Stimulated activated CD4-positive, alpha-beta T cell treated with anti-CD3 and anti-CD28 coated beads, Interleukin-15, amount 100 ng/mL, for 24 hours (primary cell): Measurements from ENCODE around the gene SKP2.

ENCODE experiments used
- DNase-seq: peaks from one replicate; pipeline ENCODE4 v3.0.0-alpha.2; 2020

The SKP2 gene

DNA sequence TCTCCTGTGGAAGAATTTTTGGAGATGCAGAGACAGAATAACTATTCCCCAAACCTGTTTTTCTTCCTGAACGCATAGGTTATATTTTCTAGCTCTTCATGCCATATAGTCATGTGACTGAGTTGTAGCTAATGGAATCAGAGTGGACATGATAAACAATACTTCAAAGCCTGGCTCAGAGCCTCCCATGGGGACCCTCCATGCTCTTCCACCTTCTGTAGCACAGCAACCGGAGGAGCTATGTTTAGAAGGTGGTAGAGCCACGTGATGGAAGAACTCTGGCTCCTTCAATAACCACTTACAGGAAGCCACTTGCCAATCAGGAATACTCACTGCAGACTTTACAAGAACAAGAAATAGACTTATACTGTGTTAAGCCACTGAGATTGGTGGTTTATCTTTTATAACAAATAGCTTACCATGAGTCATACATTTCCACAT, 50.6 kb downstream of the SKP2 start:
- no peak for DNase-seq

DNA sequence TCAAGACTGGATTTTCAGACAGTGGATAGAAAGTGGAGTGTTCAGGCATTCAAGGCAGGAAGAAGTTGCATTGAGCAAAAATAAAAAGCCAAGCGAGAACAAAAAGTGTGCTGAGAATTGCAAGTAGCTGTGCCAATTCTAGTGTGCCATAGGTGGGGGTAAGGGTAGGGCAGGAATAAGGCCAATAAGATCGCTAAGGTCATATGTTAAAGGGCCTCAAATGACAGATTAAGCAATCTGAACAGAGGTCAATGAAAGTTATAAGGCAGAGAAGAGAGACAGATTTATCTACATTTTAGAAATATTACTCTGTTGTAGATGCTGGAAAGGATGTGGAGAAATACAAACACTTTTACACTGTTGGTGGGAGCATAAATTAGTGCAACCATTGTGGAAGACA, 53.4 kb downstream of the SKP2 start:
- no peak for DNase-seq

DNA sequence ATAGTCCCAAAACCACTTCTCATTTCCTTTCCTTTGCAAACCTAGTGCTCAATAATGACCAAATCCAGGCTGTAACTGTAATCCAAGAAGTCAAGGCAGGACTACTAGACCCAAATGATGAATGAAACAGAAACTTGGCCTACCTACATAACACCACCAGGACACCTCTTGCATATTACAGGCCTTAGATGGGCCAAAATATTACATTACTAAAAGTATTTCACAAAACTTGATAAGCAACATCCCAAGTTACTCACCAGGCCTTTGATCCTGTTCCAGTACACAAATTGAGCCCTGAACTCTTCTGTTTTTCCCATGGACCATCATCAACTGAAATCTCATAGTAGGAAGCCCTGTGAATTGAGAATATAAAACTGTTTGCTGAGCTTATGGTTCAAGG, 55.0 kb downstream of the SKP2 start:
- no peak for DNase-seq

DNA sequence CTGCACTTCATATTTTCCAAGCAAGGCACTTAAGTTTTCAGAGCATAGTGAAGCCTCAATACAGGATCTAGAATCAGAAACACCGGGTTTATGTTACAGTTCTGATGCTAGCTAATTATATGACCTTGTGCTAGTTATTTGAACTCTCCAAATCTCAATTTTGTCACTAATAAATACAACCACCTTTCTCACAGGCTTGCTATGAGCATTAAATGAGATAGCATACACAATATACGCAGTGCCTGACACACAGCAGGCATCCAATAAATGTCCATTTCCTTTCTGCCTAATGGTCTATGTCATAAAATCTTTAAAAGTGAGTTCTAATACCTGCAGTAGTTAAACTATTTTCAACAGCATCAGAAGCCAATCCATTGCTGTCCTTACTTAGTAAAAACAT, 56.9 kb downstream of the SKP2 start:
- no peak for DNase-seq

DNA sequence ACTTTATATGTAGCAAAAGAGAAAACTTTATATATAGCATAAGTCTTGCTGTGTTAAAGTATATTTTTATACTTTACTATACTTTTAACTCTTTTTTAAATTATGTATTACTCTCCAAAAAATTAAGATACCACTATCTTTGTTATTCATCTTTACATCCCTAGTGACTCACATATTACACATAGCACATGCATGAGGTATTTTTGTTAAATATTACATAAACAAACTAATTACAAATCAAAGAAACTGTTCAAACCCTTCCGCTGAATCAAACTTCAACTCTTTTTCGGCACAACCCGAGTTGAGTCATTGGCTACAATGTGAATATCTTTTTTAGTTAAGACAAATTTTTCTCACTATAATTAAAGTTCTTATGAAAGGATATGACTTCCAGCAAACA, 57.8 kb downstream of the SKP2 start:
- DNase-seq = no peak

DNA sequence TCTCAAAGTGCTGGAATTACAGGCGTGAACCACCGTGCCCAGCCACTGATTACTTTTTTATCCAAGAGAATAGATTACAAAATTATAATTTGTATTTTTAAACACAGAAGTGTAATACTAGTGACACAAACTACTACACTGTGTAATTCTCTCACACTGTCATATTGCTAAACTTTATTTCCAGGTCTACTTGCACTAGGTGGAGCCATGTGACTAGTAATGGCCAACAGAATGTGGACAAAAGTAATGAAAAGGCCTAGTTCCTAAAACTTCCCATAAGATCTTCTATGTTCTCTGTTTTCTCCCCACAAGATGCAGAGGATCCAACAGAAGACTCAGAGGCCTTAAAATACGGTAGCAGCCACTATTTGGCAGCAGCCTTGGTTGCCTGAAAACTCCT, 62.5 kb downstream of the SKP2 start:
- no peak for DNase-seq

DNA sequence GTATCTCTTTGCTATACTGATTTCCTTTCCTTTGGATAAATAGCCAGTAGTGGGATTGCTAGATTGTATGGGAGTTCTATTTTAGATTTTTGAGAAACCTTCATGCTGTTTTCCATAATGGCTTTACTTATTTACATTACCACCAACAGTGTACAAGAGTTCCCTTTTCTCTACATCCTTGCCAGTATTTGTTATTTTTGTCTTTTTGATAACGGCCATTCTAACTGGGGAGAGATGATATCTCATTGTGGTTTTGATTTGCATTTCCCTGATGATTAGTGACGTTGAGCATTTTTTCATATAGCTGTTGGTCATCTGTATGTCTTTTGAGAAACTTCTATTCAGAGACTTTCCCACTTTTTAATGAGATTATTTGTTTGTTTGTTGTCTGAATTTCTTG, 64.0 kb downstream of the SKP2 start:
- DNase-seq = no peak

DNA sequence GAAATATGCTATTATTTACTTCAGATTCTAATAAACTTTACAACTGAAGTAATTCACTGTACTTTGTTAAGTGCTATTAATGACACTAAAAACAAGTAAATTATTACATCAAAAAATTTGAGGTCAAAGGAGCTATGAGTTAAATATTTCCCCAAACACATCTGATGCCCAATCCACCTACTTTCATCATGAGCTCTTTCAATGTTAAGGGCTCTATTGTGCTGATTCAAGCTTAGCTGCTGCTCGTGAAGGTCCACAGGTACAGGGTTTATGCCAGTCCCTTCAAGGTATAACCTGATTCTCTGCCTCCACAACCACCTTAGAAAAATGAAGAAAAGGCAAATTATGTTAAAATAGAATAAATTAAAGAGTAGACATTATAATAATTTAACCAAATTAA, 65.7 kb downstream of the SKP2 start:
- DNase-seq = no peak

DNA sequence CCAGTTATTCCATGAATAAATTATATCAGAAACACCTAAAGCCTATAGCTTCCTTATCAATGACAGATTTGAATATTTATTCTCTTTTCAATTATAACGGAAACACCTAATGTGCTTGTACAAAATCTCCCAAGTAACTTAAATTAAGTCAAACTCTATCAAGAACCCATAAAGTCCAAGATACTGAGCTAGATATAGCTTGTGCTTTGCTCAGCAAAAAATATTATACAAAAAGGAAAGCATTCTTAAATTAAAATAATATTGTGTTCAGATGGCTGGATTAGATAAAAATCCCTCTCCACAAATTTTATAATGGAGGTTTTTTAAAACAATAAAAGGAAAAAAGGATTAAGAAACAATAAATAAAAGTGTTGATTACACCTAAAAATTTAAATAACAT, 66.1 kb downstream of the SKP2 start:
- DNase-seq = no peak

DNA sequence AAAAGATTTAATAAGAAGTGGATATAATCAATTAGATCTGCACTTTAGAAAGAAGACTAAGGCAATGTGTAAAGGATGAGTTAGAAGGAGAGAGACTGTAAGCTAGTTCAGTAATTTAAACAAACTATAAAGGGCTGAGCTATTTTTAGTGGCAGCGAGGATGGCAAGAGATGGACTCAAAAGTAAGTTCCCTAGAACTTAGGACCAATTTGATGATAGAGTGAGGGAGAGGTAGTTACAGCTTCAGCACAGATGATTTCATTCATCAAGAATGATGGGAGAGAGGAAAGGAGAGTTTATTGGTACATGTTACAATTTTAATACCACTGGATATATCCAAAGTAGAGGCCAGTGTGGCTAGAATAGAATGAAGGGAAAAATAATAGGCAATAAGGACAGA, 70.7 kb downstream of the SKP2 start:
- DNase-seq = no peak

DNA sequence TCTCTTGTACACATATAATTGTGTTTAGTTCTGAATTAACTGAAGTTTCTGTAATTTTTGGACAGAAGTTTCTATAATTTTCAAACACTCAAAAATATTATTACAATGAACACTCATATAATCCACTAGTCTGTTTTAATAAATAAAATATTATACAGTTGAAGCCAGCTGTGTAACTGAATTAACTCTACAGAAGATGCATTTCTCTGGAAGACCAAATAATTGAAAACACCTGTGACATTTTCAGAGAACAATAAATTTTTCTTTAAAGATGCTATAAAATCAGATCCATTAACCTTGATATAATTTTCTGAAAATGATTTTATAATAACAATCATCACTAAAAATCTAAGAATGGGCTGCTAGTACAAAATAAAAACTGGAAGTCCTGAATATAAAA, 75.1 kb downstream of the SKP2 start:
- DNase-seq = no peak

DNA sequence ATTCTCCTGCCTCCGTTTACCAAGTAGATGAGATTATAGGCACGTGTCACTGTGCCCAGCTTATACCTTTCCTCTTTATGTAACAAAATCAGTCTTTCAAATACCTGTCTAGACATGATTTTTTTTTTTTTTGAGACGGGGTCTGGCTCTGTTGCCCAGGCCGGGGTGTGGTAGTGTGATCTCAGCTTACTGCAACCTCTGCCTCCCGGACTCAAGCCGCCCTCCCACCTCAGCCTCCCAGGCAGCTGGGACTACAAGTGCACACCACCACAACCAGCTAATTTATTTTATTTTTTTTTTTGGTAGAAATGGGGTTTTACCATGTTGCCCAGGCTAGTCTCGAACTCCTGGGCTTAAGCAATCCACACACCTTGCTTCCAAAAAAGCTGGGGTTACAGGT, 76.6 kb downstream of the SKP2 start:
- DNase-seq = no peak

DNA sequence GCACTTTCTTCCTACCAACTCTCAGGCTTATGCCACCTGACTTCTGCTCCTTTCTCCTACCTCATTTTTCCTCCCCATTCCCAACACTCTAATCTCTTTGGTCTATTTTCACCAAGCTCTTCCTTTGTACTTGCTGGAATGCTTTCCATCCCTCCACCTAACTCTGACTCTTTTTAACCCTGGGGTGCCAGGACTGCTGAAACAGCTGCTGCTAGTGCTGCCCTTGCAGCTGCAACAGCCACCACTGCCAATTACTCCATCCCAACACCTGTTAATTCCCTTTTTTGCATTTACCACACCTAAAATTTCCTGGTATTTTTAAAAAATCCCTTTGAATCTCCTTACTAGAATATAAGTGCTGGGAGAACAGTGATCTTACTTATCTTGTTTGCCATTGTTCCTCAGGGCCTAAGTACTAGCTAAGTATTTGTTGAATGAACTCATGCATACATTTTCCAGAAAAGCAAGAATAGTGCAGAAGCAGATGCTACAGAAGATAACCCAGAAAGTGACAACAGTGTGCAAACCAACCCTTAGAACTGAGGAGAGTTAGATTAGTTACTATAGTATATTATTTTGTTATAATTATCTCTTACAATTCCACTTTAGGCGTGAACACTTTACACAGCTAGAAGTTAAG, 78.4 kb downstream of the SKP2 start:
- DNase-seq = no peak

DNA sequence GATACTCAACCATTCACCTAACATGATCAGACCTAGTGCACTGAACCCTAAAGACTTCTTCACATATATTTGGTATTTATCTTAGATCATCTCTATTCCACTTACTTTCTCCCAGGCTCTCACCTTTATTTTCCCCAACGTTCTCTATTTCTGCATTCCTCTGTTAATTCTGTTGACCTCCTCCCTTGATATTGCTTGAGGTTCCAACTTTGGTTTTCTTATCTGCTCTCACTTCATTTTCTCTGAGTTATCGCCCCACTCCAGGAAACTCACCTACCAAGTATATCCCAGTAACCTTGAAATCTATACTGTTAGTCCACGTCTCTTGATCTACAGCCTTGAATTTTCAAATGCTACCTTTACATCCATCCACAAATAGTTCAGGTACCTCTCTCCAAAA, 80.6 kb downstream of the SKP2 start:
- no peak for DNase-seq
